ENCODE data around the gene RCE1.

DNA sequence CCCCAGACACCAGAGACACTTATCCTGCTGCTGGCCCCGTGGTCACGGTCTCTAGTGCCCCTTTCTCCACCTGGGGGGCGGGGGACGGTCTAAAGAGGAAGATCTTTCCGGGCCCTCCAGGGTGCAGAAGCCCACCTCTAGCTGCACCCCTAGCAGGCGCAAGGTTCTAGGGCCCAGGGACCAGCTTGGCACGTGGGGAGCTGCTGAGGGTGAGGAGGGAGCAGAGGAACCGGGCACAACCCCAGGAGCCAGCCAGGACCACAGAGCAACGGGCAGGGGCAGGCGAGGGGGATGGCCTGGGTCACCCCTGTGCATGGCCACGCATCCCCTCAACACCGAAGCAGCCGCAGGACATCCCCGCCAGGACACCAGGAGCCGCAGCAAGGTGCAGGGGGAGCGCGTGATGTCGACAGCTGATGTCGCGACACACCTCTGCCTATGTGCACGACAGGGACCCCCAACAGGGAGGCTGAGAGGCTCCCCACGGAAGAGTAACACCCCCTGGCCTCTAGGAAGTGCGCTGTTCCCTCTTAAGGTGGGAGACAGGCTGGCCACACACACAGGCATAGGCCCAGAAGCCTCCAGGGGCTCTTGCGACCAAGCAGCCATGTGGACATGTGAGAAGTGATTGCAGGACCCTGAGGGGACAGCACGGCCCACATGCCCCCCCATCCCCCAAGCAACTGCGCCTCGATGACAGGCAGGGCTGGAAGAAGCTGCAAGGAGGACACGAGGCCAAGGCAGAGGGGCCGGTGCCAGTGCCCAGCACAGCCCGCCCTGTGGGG, 18.7 kb downstream of the RCE1 start:
- TF ChIP-seq, protein P1, sequence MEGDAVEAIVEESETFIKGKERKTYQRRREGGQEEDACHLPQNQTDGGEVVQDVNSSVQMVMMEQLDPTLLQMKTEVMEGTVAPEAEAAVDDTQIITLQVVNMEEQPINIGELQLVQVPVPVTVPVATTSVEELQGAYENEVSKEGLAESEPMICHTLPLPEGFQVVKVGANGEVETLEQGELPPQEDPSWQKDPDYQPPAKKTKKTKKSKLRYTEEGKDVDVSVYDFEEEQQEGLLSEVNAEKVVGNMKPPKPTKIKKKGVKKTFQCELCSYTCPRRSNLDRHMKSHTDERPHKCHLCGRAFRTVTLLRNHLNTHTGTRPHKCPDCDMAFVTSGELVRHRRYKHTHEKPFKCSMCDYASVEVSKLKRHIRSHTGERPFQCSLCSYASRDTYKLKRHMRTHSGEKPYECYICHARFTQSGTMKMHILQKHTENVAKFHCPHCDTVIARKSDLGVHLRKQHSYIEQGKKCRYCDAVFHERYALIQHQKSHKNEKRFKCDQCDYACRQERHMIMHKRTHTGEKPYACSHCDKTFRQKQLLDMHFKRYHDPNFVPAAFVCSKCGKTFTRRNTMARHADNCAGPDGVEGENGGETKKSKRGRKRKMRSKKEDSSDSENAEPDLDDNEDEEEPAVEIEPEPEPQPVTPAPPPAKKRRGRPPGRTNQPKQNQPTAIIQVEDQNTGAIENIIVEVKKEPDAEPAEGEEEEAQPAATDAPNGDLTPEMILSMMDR (conservative IDR thresholded peaks at IDR 0.05 in 1 of 2, IDR thresholded peaks at IDR 0.05 in 1 of 2; ENCODE audit: low read depth in 1 of 2, low read length in 2 of 2), result no peak
- no peak for TF ChIP-seq EZH2 (IDR thresholded peaks at IDR 0.05; ENCODE audit: low read length, missing control alignments)

All from fibroblast of lung (primary cell).